Measurements from ENCODE around the gene HHLA2.

Gene HHLA2

DNA sequence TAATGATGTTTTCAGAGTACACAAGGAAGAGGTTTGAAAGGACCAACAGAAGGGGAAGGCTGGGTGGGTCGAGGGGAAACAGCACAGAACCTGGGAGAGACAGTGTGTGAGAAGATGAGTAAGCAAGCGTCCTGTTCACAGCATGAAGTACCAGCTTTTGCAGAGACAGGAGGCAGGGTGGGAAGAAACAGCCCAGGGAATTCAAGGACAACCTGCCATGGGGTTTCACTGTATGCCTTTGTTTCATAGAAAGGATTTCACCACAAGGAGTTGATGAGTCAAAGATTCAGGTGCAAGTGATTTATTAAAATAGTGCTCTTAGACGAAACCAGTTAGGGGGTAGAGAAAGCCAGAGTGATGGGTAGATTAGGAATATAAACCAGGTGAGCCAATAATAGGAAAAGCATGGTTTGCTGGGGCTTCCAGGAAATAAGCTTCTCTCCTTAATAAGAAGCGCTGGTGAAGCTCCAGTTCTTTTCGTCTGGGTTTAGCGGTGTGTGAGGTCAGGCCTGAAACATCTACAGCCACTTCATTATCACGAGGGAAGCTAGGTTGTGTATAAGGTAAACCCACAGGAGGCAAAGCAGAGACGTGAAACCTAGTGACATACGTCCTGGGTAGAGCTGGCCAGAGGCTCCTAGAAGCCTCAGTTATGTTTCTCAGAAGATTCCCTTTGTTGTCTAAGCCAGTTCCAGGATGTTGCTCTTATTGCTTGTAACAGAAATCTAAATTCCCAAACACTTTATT lies 3.9 kb downstream of the HHLA2 start:
- no peak for DNase-seq (ENCODE audit: low read depth in 2 of 2)

DNA sequence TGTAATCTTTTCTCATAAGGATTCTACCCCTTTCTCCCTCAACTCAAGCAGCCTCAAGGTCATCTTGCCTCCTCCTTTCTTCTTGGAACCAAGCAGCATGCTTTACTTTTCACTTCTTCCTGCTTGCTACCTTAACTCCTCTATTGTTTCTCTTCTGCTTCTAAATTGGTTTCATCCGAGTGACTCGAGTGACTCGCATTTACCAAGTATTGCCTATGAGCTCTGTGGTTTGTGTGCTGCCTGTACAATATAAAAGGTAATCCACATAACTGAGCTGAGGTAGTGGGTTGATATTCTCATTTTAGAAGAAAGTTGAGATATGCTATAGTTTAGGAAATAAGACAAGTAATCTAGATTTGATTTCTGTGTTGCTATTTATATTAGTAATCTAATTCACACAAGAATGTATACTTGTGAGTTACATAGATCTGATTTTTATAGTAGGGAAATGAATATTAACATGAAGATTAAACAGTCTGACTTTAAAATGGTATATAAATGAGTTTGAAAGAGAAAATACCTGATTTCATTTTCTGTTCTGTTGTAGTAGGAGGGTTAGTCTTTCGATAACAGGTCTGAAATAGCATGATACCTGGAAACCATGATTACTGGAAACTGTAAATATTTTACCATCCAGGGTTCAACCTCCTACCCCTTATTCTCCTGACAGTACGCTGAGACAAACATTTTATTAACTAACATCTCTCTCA lies 5.5 kb downstream of the HHLA2 start:
- no peak for DNase-seq (ENCODE audit: low read depth in 2 of 2)

GRCh38 chr3:108302570-108302969 lies 6.2 kb downstream of the HHLA2 start:
- no peak for DNase-seq (ENCODE audit: low read depth in 2 of 2)

GRCh38 chr3:108305484-108306172 lies 9.3 kb downstream of the HHLA2 start:
- no peak for DNase-seq (ENCODE audit: low read depth in 2 of 2)

GRCh38 chr3:108311797-108312196 lies 15.4 kb downstream of the HHLA2 start:
- DNase-seq (ENCODE audit: low read depth in 2 of 2): no peak

DNA sequence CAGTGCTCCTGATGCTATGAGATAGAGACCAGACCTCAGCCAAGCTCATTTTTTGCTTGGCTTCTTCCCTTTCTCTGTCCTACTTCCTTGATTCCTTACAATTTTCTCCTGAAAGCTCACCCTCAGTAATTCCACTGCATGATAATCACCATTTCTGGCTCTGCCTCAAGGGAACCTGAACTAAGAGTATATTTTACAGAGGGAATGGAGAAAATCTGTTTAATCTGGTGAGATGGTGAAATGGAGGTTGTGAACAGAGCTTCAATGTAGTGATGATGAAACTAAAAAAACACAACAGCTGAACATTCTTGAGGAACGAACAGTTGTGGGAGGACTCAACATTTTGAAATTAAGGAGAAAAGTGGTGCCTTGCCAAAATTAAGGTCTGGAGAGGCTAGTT lies 16.3 kb downstream of the HHLA2 start:
- no peak for DNase-seq (ENCODE audit: low read depth in 2 of 2)

DNA sequence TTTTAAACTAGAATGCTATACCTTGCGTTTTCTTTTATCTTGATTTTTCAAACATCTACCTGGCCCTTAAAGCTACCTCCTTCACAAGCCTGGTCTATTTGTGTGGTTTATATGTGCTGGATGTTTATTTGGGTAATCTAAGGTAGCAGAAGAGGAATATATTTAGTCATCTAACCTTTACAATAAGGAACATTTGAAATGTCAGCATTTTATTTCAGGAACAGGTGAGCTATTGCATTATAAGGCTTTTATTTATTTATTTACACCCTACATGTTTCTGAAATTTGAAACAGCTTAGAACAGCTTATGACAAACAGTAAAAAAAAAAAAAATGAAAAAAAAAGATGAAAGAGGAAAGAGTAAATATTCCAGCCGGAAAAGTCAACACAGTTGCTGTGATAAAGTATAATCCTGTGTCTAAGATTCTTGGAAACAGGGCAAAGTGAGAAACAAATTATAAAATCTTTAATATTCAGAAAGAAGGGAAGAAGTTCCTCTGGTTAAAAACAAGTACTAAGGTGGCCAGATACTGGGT lies 19.5 kb downstream of the HHLA2 start:
- no peak for DNase-seq (ENCODE audit: low read depth in 2 of 2)

- DNase-seq (ENCODE audit: low read depth in 2 of 2): no peak
These were observed 23.2 kb downstream of the HHLA2 start for GRCh38 chr3:108319428-108320082.

- no peak for DNase-seq (ENCODE audit: low read depth in 2 of 2)
These were observed 24.5 kb downstream of the HHLA2 start for GRCh38 chr3:108320746-108321350.

DNA sequence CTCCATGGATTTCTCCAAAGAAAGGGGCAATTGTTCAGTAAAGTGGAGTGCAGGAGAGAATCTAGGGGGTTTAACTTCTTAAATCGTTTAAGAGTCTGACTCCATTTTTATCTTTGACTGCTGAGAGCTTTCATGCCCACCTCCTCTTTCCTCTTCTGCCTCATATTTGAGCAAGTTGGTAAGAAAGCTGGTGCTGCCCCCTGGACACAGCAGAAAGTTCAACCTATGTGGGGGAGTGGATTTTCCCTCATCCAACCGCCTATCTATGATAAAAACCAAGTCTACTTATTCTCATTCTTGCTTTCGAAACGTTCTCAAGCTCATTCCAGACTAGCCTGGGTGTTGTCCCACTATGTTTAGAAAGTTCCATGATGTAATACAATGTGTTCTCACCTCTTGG lies 26.0 kb downstream of the HHLA2 start:
- no peak for DNase-seq (ENCODE audit: low read depth in 2 of 2)

- DNase-seq (ENCODE audit: low read depth in 2 of 2): no peak
These were observed 27.8 kb downstream of the HHLA2 start for GRCh38 chr3:108324177-108324576.

DNA sequence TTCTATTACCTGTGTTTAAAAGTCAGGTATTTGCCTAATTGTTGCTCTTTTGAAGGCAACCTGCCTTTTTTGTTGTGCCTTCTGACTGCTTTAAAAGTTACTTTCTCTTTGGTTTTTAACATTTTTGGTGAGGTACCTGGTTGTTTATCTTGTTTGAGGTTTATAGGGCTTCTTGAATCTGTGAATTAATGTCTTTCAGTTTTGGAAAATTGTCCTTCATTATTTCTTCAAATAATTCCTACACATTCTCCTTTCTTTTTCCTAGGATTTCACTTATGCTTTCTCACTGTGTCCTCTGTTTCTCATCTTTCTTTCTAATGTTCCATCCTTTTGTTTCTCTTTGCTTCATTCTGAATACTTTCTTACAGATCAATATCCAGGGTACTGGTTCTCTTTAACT lies 30.8 kb downstream of the HHLA2 start:
- DNase-seq (ENCODE audit: low read depth in 2 of 2): no peak

GRCh38 chr3:108328821-108329486 lies 32.6 kb downstream of the HHLA2 start:
- DNase-seq (ENCODE audit: low read depth in 2 of 2): no peak

DNA sequence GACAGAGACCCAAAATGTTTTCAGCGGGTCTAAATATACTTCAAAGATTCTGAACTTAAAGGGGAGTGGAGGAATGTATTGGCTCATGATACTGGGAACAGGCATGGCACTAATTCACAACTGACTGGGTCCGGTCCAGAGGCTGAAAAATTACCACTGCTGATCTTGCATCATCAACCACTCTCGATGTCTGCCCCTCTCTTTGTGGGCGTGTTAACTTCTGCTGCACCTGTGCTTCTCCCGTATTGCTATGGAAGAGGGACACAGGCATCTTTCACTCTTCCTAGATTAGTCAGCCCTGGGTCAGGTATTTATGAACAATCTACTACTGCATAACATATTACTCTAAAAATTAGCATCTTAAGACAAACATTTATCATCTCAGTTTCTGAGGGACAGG lies 33.2 kb downstream of the HHLA2 start:
- no peak for DNase-seq (ENCODE audit: low read depth in 2 of 2)

DNA sequence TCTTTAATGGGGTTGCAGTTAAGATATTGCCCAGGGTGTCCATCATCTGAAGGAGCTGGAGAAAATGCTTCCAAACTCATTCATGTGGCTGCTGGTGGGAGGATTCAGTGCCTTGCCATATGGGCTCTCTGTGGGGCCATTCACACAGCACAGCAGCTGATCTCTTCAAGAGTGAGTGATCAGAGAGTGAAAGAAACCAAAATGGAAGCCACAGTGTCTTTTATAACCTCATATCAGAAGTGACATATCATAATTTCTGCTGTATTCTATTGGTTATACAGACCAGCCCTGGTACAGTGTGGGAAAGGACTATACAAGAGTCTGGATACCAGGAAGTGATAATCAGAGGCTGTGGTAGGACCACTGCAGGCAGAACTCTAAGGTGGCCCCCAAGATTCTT lies 33.6 kb downstream of the HHLA2 start:
- no peak for DNase-seq (ENCODE audit: low read depth in 2 of 2)

DNA sequence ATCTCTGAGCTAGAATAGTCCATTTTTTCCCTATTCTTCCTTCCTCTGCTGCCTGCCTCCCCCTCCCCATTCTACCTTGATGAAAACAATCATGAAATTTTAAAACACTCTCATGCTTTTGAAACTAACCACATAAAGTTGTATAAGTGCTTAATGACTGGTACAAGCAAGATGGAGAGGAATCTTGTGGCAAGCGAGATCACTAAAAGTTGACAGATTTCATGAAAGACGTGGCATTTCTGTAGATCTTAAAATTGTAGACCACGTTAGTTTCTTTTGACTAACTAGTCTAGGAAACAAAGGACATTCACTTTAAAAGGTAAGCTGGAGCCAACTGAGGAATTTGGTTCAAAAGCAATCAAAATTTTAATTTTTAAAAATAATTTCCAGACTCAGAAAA lies 35.4 kb downstream of the HHLA2 start:
- no peak for DNase-seq (ENCODE audit: low read depth in 2 of 2)

- DNase-seq (ENCODE audit: low read depth in 2 of 2): no peak
These were observed 37.6 kb downstream of the HHLA2 start for GRCh38 chr3:108333961-108334360.

GRCh38 chr3:108334701-108335100 lies 38.4 kb downstream of the HHLA2 start:
- no peak for DNase-seq (ENCODE audit: low read depth in 2 of 2)

DNA sequence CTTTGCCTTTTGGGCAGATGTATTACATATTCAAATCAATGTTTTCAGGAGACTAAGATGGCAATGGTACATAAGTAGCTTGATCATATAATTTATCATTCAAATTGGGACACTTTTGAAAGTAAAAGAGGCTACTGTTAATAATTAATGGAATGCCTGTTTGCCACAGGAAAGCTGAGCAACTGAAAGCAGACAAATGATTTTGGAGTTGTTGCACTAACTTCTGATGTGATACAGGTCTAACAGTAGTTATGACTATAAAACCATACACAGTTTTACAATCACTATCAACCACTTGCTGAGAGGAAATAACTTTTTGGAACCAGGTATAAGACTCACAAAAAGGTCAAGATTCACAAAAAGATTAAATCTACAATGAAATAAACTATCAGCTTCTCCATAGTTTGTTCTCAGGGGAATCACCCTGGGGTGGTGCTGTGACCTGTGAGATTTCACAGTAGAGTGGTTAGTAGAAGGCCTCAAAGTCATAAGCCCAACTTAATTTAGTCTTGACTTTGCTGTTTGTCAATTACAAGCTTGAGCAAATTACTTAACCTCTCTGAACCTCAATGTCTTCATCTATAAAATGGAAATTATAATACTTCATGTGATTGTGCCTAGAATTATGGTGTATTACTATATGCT lies 42.7 kb downstream of the HHLA2 start:
- no peak for DNase-seq (ENCODE audit: low read depth in 2 of 2)

DNA sequence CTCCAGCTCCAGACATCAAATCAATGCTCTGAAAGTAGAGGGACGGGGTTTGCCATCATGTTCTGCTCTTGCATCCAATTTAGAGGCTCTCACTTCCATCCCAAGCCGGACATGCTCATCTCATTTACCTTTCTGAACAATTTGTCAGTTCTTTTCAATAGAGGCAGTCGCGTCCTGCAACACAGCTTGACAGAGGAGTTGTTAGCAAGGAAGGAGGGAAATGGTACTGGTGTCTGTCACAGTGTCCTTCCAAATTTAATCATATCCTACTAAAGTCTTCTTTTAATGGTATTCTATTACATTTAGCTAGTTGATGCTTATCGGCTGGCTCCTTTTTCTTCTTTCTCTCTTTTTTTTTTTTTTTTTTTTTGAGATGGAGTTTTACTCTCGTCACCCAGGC lies 45.6 kb downstream of the HHLA2 start:
- no peak for DNase-seq (ENCODE audit: low read depth in 2 of 2)

Measured in stimulated activated CD4-positive, alpha-beta T cell treated with anti-CD3 and anti-CD28 coated beads, Interleukin-4, amount 100 ng/mL, for 48 hours (primary cell).